ENCODE data around the gene TNFAIP8. TPM values are rescaled to one million over a fixed set of nuclear protein-coding genes. Genes with fewer than 3 reads are reported as not detected.

The TNFAIP8 gene
- total and polyA plus RNA-seq, 9 of the 15 experiments (the other 6 are each of a cell fraction or from before 2014, with no cell fraction given), result 29.9 to 52.2 (median 44.8) TPM

- TF ChIP-seq, protein P1, sequence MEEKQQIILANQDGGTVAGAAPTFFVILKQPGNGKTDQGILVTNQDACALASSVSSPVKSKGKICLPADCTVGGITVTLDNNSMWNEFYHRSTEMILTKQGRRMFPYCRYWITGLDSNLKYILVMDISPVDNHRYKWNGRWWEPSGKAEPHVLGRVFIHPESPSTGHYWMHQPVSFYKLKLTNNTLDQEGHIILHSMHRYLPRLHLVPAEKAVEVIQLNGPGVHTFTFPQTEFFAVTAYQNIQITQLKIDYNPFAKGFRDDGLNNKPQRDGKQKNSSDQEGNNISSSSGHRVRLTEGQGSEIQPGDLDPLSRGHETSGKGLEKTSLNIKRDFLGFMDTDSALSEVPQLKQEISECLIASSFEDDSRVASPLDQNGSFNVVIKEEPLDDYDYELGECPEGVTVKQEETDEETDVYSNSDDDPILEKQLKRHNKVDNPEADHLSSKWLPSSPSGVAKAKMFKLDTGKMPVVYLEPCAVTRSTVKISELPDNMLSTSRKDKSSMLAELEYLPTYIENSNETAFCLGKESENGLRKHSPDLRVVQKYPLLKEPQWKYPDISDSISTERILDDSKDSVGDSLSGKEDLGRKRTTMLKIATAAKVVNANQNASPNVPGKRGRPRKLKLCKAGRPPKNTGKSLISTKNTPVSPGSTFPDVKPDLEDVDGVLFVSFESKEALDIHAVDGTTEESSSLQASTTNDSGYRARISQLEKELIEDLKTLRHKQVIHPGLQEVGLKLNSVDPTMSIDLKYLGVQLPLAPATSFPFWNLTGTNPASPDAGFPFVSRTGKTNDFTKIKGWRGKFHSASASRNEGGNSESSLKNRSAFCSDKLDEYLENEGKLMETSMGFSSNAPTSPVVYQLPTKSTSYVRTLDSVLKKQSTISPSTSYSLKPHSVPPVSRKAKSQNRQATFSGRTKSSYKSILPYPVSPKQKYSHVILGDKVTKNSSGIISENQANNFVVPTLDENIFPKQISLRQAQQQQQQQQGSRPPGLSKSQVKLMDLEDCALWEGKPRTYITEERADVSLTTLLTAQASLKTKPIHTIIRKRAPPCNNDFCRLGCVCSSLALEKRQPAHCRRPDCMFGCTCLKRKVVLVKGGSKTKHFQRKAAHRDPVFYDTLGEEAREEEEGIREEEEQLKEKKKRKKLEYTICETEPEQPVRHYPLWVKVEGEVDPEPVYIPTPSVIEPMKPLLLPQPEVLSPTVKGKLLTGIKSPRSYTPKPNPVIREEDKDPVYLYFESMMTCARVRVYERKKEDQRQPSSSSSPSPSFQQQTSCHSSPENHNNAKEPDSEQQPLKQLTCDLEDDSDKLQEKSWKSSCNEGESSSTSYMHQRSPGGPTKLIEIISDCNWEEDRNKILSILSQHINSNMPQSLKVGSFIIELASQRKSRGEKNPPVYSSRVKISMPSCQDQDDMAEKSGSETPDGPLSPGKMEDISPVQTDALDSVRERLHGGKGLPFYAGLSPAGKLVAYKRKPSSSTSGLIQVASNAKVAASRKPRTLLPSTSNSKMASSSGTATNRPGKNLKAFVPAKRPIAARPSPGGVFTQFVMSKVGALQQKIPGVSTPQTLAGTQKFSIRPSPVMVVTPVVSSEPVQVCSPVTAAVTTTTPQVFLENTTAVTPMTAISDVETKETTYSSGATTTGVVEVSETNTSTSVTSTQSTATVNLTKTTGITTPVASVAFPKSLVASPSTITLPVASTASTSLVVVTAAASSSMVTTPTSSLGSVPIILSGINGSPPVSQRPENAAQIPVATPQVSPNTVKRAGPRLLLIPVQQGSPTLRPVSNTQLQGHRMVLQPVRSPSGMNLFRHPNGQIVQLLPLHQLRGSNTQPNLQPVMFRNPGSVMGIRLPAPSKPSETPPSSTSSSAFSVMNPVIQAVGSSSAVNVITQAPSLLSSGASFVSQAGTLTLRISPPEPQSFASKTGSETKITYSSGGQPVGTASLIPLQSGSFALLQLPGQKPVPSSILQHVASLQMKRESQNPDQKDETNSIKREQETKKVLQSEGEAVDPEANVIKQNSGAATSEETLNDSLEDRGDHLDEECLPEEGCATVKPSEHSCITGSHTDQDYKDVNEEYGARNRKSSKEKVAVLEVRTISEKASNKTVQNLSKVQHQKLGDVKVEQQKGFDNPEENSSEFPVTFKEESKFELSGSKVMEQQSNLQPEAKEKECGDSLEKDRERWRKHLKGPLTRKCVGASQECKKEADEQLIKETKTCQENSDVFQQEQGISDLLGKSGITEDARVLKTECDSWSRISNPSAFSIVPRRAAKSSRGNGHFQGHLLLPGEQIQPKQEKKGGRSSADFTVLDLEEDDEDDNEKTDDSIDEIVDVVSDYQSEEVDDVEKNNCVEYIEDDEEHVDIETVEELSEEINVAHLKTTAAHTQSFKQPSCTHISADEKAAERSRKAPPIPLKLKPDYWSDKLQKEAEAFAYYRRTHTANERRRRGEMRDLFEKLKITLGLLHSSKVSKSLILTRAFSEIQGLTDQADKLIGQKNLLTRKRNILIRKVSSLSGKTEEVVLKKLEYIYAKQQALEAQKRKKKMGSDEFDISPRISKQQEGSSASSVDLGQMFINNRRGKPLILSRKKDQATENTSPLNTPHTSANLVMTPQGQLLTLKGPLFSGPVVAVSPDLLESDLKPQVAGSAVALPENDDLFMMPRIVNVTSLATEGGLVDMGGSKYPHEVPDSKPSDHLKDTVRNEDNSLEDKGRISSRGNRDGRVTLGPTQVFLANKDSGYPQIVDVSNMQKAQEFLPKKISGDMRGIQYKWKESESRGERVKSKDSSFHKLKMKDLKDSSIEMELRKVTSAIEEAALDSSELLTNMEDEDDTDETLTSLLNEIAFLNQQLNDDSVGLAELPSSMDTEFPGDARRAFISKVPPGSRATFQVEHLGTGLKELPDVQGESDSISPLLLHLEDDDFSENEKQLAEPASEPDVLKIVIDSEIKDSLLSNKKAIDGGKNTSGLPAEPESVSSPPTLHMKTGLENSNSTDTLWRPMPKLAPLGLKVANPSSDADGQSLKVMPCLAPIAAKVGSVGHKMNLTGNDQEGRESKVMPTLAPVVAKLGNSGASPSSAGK (IDR thresholded peaks at IDR 0.05), result no peak
- no peak for TF ChIP-seq MEF2D (tag; conservative IDR thresholded peaks at IDR 0.05; ENCODE audit: low read depth)
- no peak for TF ChIP-seq PBX2 (CRISPR knock-in tag; IDR thresholded peaks at IDR 0.05; ENCODE audit: low read depth)
- TF ChIP-seq PBX2 (tag; conservative IDR thresholded peaks at IDR 0.05; ENCODE audit: low read depth), result 0 out of 2 replicates have a peak, but pooled peaks have one; percentile 18
- no peak for TF ChIP-seq ZKSCAN8 (CRISPR knock-in tag; IDR thresholded peaks at IDR 0.05)
- no peak for TF ChIP-seq TAF15 (IDR thresholded peaks at IDR 0.05; ENCODE audit: low read depth, low read length)
- no peak for TF ChIP-seq ZNF124 (CRISPR knock-in tag; IDR thresholded peaks at IDR 0.05)
- TF ChIP-seq ILK (tag; IDR thresholded peaks at IDR 0.05; ENCODE audit: borderline replicate concordance, low read depth), result no peak
- TF ChIP-seq SAP30 (IDR thresholded peaks at IDR 0.05; ENCODE audit: borderline replicate concordance, insufficient read depth, low read depth, low read length, poor library complexity, severe bottlenecking), result no peak
- TF ChIP-seq ZNF583 (CRISPR knock-in tag; IDR thresholded peaks at IDR 0.05), result no peak
- TF ChIP-seq ZNF511 (CRISPR knock-in tag; IDR thresholded peaks at IDR 0.05), result no peak
- TF ChIP-seq SNIP1 (IDR thresholded peaks at IDR 0.05; ENCODE audit: low read depth), result no peak
These were observed 18.8 kb upstream of the TNFAIP8 start (continued) for GRCh38 chr5:119336845-119337580.
